Mesendoderm (in vitro differentiated cells): ENCODE data around the gene LYG2.
"Not testable (repeated sequence)": the region's sequence is repeated elsewhere in the genome, so short reads cannot be mapped to it uniquely, and the experiment has no call there.

Experiments used
- DNase-seq: peaks from one replicate; pipeline ENCODE4 v3.0.0; 2013
- H2AK5ac ChIP-seq: 2 replicates; pipeline ENCODE4 v1.6.1; 2013; ENCODE audit warnings: low read length, inconsistent platforms
- H2BK120ac ChIP-seq: 2 replicates; pipeline ENCODE4 v1.6.1; 2013; ENCODE audit warnings: low read depth, mild to moderate bottlenecking, low read length, moderate library complexity, mixed read lengths
- H2BK15ac ChIP-seq: replicated peaks from 2 replicates; pipeline ENCODE4 v1.6.1; 2013; ENCODE audit warnings: low read depth, mild to moderate bottlenecking, moderate library complexity
- H2BK5ac ChIP-seq: 2 replicates; pipeline ENCODE4 v1.6.1; 2013; ENCODE audit warnings: low read length, inconsistent platforms
- H3K18ac ChIP-seq: 2 replicates; pipeline ENCODE4 v1.6.1; 2013; ENCODE audit warnings: mild to moderate bottlenecking, low read length, mixed read lengths
- H3K23ac ChIP-seq: one replicate; pipeline ENCODE4 v1.6.1; 2013; ENCODE audit warnings: low read length
- H3K27ac ChIP-seq: 2 replicates; pipeline ENCODE4 v1.5.1; 2013; ENCODE audit warnings: low read depth, mild to moderate bottlenecking, inconsistent platforms, low read length, moderate library complexity
- H3K27me3 ChIP-seq: 2 replicates; pipeline ENCODE4 v1.6.1; 2013; ENCODE audit warnings: low read length, control low read depth, mild to moderate bottlenecking, inconsistent platforms; ENCODE audit not compliant: insufficient read depth, poor library complexity
- H3K36me3 ChIP-seq: 2 replicates; pipeline ENCODE4 v1.6.1; 2013; ENCODE audit warnings: low read length, inconsistent platforms; ENCODE audit not compliant: control insufficient read depth, insufficient read depth
- H3K4ac ChIP-seq: one replicate; pipeline ENCODE4 v1.6.1; 2013; ENCODE audit warnings: low read depth, mild to moderate bottlenecking, low read length, moderate library complexity
- H3K4me1 ChIP-seq: 2 replicates; pipeline ENCODE4 v1.6.1; 2013; ENCODE audit warnings: low read depth, low read length, inconsistent platforms; ENCODE audit not compliant: control insufficient read depth
- H3K4me2 ChIP-seq: 2 replicates; pipeline ENCODE4 v1.6.1; 2013; ENCODE audit warnings: low read length
- H3K4me3 ChIP-seq: 2 replicates; pipeline ENCODE4 v1.5.1; 2013; ENCODE audit warnings: mild to moderate bottlenecking, low read length
- H3K56ac ChIP-seq: one replicate; pipeline ENCODE4 v1.6.1; 2013; ENCODE audit warnings: low read length
- H3K79me1 ChIP-seq: 2 replicates; pipeline ENCODE4 v1.6.1; 2013; ENCODE audit warnings: low read length, inconsistent platforms
- H3K79me2 ChIP-seq: 2 replicates; pipeline ENCODE4 v1.6.1; 2013; ENCODE audit warnings: mild to moderate bottlenecking, low read length; ENCODE audit not compliant: control insufficient read depth, insufficient read depth
- H3K9ac ChIP-seq: 2 replicates; pipeline ENCODE4 v1.6.1; 2013; ENCODE audit warnings: low read length, inconsistent platforms
- H4K5ac ChIP-seq: one replicate; pipeline ENCODE4 v1.6.1; 2013; ENCODE audit warnings: low read length
- H4K8ac ChIP-seq: one replicate; pipeline ENCODE4 v1.6.1; 2013; ENCODE audit warnings: low read depth, mild to moderate bottlenecking, control low read depth, low read length, moderate library complexity
- WGBS: extraction: QIAGEN DNeasy Blood & Tissue Kit; methylation state at CpG from one replicate; pipeline ENCODE4 v1.1.7; 2013; ENCODE audit warnings: low lambda C conversion rate, missing lambda C conversion rate; ENCODE audit not compliant: insufficient coverage; ENCODE audit errors: extremely low coverage; 5-methylcytosine and 5-hydroxymethylcytosine counted together

The LYG2 gene

DNA sequence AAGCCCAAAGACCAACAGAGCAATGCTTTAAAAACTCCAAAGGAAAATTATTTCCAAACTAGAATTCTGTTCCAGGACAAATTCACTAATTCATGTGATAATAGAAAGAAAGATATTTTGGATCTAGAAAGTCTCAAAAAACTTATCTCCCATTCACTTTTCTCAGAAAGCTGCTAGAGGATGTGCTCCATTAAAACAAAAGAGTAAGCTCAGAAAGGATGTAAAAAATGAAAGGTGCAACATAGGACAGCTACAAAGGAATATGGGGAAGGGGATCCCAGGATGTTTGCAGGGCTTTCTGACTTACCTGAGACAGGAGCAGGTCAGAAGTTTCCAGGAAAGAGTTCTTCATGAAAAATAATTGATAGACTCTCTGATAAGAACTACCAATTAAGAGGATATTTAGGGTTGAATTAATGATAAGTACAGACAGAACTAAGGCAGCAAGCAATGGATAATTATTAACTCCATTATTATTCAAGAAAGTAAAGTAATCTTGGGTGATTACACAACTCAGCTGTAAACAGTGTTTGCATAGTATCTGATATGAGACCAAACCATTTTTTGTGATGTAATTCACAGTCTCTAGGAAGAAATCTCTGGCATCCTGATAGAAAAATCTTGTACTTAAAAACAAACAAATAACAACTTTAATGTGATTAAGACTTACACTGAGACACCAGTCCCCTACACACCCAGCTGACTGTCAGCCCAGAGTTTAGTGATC is 24.7 kb upstream of the LYG2 start:
- H2AK5ac ChIP-seq, result no peak overlapping the region
- no peak overlapping the region for H3K9ac ChIP-seq
- no peak overlapping the region for H2BK120ac ChIP-seq
- H3K18ac ChIP-seq, result no peak overlapping the region
- no peak overlapping the region for H3K4me3 ChIP-seq
- no peak overlapping the region for H3K23ac ChIP-seq
- H3K36me3 ChIP-seq, result no peaks in the 10 kb centered on the region
- H2BK5ac ChIP-seq, result no peak overlapping the region
- no peak overlapping the region for H3K4ac ChIP-seq
- H3K4me2 ChIP-seq, result no peak overlapping the region
- H3K79me2 ChIP-seq, result no peaks in the 10 kb centered on the region
- H4K5ac ChIP-seq, result no peak overlapping the region
- DNase-seq, result no peak
- no peak overlapping the region for H2BK15ac ChIP-seq
- no peak overlapping the region for H3K27ac ChIP-seq
- H3K79me1 ChIP-seq, result no peaks in the 10 kb centered on the region
- H3K27me3 ChIP-seq, result no peaks in the 10 kb centered on the region
- no peak overlapping the region for H4K8ac ChIP-seq
- no peak overlapping the region for H3K56ac ChIP-seq
- no peaks in the 10 kb centered on the region for H3K4me1 ChIP-seq

DNA sequence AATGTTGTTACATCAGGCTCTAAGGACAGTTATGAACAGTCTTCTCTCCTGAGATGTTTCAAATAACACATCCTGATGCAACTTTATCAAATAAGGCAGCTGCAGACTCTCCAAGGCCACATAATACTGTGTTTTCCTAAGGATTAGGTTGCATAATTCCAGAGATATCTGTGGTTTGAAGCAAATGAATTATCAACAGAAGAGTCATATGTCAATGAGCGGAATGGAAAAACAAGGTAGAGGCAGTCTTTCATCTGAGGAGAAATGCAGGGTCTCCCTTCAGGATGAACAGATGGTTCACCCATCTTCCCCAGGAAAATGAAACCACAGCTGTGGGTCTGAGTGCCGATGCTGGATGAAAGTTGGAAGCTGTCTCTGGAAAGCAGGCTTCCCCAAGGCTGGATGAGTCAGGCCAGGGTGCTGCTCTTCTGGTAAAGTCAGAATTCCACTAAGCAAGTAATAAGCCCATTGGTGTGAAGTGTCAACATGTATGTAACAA is 23.4 kb upstream of the LYG2 start:
- WGBS, result no CpG with 5 or more reads among the region's 2 CpGs

DNA sequence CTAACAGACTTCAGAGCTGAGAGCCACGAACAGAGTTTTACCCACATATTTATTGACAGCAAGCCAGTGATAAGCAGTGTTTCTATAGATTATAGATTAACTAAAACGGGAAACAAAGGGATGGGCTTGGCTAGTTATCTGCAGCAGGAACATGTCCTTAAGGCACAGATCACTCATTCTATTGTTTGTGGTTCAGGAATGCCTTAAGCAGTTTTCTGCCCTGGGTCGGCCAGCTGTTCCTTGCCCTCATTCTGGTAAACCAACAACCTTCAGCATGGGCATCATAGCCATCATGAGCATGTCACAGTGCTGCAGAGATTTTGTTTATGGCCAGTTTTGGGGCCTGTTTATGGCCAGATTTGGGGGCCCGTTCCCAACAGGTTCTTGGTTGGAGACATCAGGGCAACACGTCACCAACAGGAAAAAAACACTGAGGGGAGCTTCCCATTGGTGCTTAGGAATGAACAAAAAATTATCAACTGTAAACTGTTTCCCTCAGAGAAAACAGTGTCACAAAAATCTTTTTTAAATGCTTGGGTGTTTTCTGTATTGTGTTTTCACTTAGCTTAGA is 22.8 kb upstream of the LYG2 start:
- not testable (repeated sequence) for H3K18ac ChIP-seq, H3K36me3 ChIP-seq, H3K79me1 ChIP-seq, H3K9ac ChIP-seq, H3K4ac ChIP-seq, H4K8ac ChIP-seq, H3K27ac ChIP-seq, H3K4me2 ChIP-seq, H2BK5ac ChIP-seq, H4K5ac ChIP-seq, H3K4me1 ChIP-seq, DNase-seq, H3K56ac ChIP-seq, H3K4me3 ChIP-seq, H3K79me2 ChIP-seq, H2BK15ac ChIP-seq, H2BK120ac ChIP-seq, H3K27me3 ChIP-seq, H3K23ac ChIP-seq, H2AK5ac ChIP-seq
- no CpG with 5 or more reads among the region's 5 CpGs for WGBS

More for the DNA sequence above, 23.4 kb upstream of the LYG2 start:
- Histone ChIP-seq H3K4ac (no peak overlapping the region), H3K27ac (no peak overlapping the region), H3K4me2 (no peak overlapping the region), H3K9ac (no peak overlapping the region), H3K23ac (no peak overlapping the region), H3K27me3 (no peaks in the 10 kb centered on the region), H3K18ac (no peak overlapping the region), H3K56ac (no peak overlapping the region), H3K79me1 (no peaks in the 10 kb centered on the region), H2BK15ac (no peak overlapping the region), H2AK5ac (no peak overlapping the region), H4K8ac (no peak overlapping the region), H4K5ac (no peak overlapping the region), H2BK120ac (no peak overlapping the region), H3K36me3 (no peaks in the 10 kb centered on the region), H2BK5ac (no peak overlapping the region), H3K4me1 (no peaks in the 10 kb centered on the region), H3K79me2 (no peaks in the 10 kb centered on the region), H3K4me3 (no peak overlapping the region)
- DNase-seq, result no peak

DNA sequence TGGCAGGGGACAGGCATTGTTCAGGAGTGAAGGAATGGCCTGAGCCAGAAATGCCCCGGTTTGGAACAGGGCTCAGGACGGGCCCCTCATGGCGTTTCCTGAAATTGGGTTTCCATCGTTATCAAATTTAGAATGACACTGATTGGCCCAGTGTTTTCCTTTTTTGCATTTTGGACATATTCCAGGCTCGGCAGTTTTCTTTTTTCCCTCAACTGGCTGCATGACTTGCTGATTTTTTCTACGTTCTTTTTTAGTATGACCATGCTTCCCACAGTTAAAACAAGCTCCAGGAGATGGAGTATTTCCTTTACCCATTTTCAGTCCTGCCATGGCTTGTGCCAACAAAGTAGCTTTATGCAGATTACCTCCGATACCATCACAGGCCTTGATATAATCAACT is 20.4 kb upstream of the LYG2 start:
- no peak for DNase-seq
- Histone ChIP-seq H3K18ac (no peak overlapping the region), H3K9ac (no peak overlapping the region), H3K79me1 (no peaks in the 10 kb centered on the region), H3K79me2 (no peaks in the 10 kb centered on the region), H4K8ac (no peak overlapping the region), H4K5ac (no peak overlapping the region), H2BK120ac (no peak overlapping the region), H2BK5ac (no peak overlapping the region), H3K23ac (no peak overlapping the region), H2BK15ac (no peak overlapping the region), H3K27me3 (no peaks in the 10 kb centered on the region), H3K27ac (no peak overlapping the region), H3K4me3 (no peak overlapping the region), H3K36me3 (no peaks in the 10 kb centered on the region), H3K56ac (no peak overlapping the region), H3K4me1 (no peaks in the 10 kb centered on the region), H2AK5ac (no peak overlapping the region), H3K4me2 (no peak overlapping the region), H3K4ac (no peak overlapping the region)
- no CpG with 5 or more reads among the region's 7 CpGs for WGBS

DNA sequence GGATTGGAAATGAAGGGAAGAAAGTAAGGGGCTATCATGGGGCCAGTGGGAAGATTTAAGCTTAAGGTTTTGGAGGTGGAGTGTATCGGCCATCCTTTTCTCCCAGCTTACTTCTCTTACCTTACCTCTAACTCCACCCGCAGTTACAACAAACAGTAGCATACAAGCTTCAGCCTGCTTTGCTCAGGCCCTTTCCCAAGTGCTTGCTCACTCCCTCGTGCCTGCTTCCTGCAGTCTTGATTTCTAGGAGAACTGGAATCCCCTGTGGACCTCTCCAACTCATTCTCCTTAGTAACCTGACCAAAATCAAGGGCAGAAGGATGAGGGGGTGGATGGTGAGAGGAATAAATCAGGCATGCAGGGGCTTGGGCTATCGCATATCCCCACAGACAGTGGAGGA is 5.8 kb upstream of the LYG2 start:
- H3K4me2 ChIP-seq, result no peak overlapping the region
- no peak for DNase-seq
- no peaks in the 10 kb centered on the region for H3K4me1 ChIP-seq
- H4K8ac ChIP-seq, result no peak overlapping the region
- no peak overlapping the region for H3K4ac ChIP-seq
- no peaks in the 10 kb centered on the region for H3K27me3 ChIP-seq
- no CpG with 5 or more reads among the region's 4 CpGs for WGBS
- no peak overlapping the region for H3K4me3 ChIP-seq
- H3K36me3 ChIP-seq, result no peaks in the 10 kb centered on the region
- H3K18ac ChIP-seq, result no peak overlapping the region
- no peak overlapping the region for H4K5ac ChIP-seq
- no peak overlapping the region for H2BK5ac ChIP-seq
- no peaks in the 10 kb centered on the region for H3K79me1 ChIP-seq
- no peak overlapping the region for H3K56ac ChIP-seq
- no peak overlapping the region for H3K23ac ChIP-seq
- H3K79me2 ChIP-seq, result no peaks in the 10 kb centered on the region
- H3K27ac ChIP-seq, result no peak overlapping the region
- no peak overlapping the region for H2BK120ac ChIP-seq
- H2BK15ac ChIP-seq, result no peak overlapping the region
- H2AK5ac ChIP-seq, result no peak overlapping the region
- H3K9ac ChIP-seq, result no peak overlapping the region

DNA sequence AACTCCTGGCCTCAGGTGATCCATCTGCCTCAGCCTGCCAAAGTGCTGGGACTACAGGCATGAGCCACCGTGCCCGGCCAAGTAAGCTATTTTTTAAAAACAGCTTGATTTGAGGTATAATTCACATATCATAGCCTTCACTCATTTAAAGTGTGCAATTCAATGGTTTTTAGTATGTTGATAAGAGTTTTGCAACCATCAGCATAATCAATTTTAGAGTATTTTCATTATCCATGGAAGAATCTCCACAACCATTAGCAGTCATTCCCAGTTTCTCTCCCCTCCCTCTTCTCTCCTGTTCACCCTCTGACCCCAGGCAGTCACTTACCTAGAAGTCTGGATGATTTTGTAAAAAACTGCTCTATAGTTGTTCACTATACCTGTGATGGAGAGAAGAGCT is 4.7 kb upstream of the LYG2 start:
- H4K5ac ChIP-seq, result no peak overlapping the region
- no peak overlapping the region for H2BK120ac ChIP-seq
- no peak overlapping the region for H2AK5ac ChIP-seq
- no peak overlapping the region for H3K27ac ChIP-seq
- no peak overlapping the region for H3K9ac ChIP-seq
- H3K4me3 ChIP-seq, result no peak overlapping the region
- no peak overlapping the region for H4K8ac ChIP-seq
- no peak for DNase-seq
- H3K4me1 ChIP-seq, result no peaks in the 10 kb centered on the region
- no CpG with 5 or more reads among the region's 2 CpGs for WGBS
- H3K56ac ChIP-seq, result no peak overlapping the region
- no peaks in the 10 kb centered on the region for H3K79me1 ChIP-seq
- H2BK15ac ChIP-seq, result no peak overlapping the region
- H3K4ac ChIP-seq, result no peak overlapping the region
- H3K4me2 ChIP-seq, result no peak overlapping the region
- H3K18ac ChIP-seq, result no peak overlapping the region
- H3K79me2 ChIP-seq, result no peaks in the 10 kb centered on the region
- no peak overlapping the region for H3K23ac ChIP-seq
- H2BK5ac ChIP-seq, result no peak overlapping the region
- H3K36me3 ChIP-seq, result no peaks in the 10 kb centered on the region
- no peaks in the 10 kb centered on the region for H3K27me3 ChIP-seq
